ENCODE results near the gene LPIN3. TPM values are rescaled to one million over a fixed set of nuclear protein-coding genes. Genes with fewer than 3 reads are reported as not detected.

Gene LPIN3
- total and polyA plus RNA-seq, 2 experiments from 2014 or later, result 6.1 to 9.7 TPM

DNA sequence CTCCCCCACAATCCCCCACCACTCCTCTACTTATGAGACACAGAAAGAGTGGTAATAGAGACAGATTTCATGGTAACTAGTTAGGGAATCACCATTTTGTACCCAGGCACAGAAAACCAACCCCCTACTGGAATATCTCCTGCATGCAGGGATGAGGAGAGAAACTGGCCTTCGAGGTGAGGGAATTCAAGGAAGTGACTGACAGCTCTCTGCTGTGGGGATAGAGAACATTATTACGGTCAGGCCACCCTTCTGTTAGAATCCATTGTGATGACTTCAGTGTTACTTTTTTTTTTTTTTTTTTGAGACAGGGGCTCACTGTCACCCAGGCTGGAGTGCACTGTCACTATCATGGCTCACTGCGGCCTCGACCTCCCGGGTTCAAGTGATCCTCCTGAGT is 13.4 kb upstream of the LPIN3 start:
- TF ChIP-seq, protein P1, sequence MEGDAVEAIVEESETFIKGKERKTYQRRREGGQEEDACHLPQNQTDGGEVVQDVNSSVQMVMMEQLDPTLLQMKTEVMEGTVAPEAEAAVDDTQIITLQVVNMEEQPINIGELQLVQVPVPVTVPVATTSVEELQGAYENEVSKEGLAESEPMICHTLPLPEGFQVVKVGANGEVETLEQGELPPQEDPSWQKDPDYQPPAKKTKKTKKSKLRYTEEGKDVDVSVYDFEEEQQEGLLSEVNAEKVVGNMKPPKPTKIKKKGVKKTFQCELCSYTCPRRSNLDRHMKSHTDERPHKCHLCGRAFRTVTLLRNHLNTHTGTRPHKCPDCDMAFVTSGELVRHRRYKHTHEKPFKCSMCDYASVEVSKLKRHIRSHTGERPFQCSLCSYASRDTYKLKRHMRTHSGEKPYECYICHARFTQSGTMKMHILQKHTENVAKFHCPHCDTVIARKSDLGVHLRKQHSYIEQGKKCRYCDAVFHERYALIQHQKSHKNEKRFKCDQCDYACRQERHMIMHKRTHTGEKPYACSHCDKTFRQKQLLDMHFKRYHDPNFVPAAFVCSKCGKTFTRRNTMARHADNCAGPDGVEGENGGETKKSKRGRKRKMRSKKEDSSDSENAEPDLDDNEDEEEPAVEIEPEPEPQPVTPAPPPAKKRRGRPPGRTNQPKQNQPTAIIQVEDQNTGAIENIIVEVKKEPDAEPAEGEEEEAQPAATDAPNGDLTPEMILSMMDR (conservative IDR thresholded peaks at IDR 0.05; ENCODE audit: low read depth in 2 of 2), result no peak
- TF ChIP-seq EZH2phosphoT487 (IDR thresholded peaks at IDR 0.05; ENCODE audit: unreplicated experiment), result no peak
- TF ChIP-seq NANOG (IDR thresholded peaks at IDR 0.05; ENCODE audit: borderline replicate concordance), result no peak
- no peak for TF ChIP-seq ZNF331 (CRISPR knock-in tag; IDR thresholded peaks at IDR 0.05; ENCODE audit: low read depth)
- TF ChIP-seq CREB1 (CRISPR knock-in tag; IDR thresholded peaks at IDR 0.05; ENCODE audit: low read depth), result no peak
- TF ChIP-seq, protein P2, sequence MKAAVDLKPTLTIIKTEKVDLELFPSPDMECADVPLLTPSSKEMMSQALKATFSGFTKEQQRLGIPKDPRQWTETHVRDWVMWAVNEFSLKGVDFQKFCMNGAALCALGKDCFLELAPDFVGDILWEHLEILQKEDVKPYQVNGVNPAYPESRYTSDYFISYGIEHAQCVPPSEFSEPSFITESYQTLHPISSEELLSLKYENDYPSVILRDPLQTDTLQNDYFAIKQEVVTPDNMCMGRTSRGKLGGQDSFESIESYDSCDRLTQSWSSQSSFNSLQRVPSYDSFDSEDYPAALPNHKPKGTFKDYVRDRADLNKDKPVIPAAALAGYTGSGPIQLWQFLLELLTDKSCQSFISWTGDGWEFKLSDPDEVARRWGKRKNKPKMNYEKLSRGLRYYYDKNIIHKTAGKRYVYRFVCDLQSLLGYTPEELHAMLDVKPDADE (IDR thresholded peaks at IDR 0.05), result no peak
- no peak for TF ChIP-seq POLR2AphosphoS5 (IDR thresholded peaks at IDR 0.05; ENCODE audit: low read depth)
- no peak for TF ChIP-seq ZNF114 (CRISPR knock-in tag; IDR thresholded peaks at IDR 0.05)
- TF ChIP-seq STAT1 (IDR thresholded peaks at IDR 0.05; ENCODE audit: unreplicated experiment), result no peak
- TF ChIP-seq, protein P3, sequence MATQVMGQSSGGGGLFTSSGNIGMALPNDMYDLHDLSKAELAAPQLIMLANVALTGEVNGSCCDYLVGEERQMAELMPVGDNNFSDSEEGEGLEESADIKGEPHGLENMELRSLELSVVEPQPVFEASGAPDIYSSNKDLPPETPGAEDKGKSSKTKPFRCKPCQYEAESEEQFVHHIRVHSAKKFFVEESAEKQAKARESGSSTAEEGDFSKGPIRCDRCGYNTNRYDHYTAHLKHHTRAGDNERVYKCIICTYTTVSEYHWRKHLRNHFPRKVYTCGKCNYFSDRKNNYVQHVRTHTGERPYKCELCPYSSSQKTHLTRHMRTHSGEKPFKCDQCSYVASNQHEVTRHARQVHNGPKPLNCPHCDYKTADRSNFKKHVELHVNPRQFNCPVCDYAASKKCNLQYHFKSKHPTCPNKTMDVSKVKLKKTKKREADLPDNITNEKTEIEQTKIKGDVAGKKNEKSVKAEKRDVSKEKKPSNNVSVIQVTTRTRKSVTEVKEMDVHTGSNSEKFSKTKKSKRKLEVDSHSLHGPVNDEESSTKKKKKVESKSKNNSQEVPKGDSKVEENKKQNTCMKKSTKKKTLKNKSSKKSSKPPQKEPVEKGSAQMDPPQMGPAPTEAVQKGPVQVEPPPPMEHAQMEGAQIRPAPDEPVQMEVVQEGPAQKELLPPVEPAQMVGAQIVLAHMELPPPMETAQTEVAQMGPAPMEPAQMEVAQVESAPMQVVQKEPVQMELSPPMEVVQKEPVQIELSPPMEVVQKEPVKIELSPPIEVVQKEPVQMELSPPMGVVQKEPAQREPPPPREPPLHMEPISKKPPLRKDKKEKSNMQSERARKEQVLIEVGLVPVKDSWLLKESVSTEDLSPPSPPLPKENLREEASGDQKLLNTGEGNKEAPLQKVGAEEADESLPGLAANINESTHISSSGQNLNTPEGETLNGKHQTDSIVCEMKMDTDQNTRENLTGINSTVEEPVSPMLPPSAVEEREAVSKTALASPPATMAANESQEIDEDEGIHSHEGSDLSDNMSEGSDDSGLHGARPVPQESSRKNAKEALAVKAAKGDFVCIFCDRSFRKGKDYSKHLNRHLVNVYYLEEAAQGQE (IDR thresholded peaks at IDR 0.05; ENCODE audit: unreplicated experiment), result no peak
- TF ChIP-seq EZH2 (IDR thresholded peaks at IDR 0.05; ENCODE audit: low read depth, unreplicated experiment), result no peak
- TF ChIP-seq, protein P4, sequence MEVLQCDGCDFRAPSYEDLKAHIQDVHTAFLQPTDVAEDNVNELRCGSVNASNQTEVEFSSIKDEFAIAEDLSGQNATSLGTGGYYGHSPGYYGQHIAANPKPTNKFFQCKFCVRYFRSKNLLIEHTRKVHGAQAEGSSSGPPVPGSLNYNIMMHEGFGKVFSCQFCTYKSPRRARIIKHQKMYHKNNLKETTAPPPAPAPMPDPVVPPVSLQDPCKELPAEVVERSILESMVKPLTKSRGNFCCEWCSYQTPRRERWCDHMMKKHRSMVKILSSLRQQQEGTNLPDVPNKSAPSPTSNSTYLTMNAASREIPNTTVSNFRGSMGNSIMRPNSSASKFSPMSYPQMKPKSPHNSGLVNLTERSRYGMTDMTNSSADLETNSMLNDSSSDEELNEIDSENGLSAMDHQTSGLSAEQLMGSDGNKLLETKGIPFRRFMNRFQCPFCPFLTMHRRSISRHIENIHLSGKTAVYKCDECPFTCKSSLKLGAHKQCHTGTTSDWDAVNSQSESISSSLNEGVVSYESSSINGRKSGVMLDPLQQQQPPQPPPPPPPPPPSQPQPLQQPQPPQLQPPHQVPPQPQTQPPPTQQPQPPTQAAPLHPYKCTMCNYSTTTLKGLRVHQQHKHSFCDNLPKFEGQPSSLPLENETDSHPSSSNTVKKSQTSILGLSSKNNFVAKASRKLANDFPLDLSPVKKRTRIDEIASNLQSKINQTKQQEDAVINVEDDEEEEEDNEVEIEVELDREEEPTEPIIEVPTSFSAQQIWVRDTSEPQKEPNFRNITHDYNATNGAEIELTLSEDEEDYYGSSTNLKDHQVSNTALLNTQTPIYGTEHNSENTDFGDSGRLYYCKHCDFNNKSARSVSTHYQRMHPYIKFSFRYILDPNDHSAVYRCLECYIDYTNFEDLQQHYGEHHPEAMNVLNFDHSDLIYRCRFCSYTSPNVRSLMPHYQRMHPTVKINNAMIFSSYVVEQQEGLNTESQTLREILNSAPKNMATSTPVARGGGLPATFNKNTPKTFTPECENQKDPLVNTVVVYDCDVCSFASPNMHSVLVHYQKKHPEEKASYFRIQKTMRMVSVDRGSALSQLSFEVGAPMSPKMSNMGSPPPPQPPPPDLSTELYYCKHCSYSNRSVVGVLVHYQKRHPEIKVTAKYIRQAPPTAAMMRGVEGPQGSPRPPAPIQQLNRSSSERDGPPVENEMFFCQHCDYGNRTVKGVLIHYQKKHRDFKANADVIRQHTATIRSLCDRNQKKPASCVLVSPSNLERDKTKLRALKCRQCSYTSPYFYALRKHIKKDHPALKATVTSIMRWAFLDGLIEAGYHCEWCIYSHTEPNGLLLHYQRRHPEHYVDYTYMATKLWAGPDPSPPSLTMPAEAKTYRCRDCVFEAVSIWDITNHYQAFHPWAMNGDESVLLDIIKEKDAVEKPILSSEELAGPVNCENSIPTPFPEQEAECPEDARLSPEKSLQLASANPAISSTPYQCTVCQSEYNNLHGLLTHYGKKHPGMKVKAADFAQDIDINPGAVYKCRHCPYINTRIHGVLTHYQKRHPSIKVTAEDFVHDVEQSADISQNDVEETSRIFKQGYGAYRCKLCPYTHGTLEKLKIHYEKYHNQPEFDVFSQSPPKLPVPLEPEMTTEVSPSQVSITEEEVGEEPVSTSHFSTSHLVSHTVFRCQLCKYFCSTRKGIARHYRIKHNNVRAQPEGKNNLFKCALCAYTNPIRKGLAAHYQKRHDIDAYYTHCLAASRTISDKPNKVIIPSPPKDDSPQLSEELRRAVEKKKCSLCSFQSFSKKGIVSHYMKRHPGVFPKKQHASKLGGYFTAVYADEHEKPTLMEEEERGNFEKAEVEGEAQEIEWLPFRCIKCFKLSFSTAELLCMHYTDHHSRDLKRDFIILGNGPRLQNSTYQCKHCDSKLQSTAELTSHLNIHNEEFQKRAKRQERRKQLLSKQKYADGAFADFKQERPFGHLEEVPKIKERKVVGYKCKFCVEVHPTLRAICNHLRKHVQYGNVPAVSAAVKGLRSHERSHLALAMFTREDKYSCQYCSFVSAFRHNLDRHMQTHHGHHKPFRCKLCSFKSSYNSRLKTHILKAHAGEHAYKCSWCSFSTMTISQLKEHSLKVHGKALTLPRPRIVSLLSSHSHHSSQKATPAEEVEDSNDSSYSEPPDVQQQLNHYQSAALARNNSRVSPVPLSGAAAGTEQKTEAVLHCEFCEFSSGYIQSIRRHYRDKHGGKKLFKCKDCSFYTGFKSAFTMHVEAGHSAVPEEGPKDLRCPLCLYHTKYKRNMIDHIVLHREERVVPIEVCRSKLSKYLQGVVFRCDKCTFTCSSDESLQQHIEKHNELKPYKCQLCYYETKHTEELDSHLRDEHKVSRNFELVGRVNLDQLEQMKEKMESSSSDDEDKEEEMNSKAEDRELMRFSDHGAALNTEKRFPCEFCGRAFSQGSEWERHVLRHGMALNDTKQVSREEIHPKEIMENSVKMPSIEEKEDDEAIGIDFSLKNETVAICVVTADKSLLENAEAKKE (CRISPR knock-in tag; IDR thresholded peaks at IDR 0.05), result no peak
- TF ChIP-seq JUNB (IDR thresholded peaks at IDR 0.05; ENCODE audit: unreplicated experiment), result no peak

More for the DNA sequence above, 13.4 kb upstream of the LPIN3 start:
- H3F3A ChIP-seq (replicated peaks; ENCODE audit: low read depth), result no peaks in the 10 kb centered on the region
- H3K9me2 ChIP-seq (ENCODE audit: insufficient read depth), result no peaks in the 10 kb centered on the region
- no peak overlapping the region for H3K4me3 ChIP-seq
- Mint-ChIP-seq H3K4me3 (no peak overlapping the region), H3K27me3 (ENCODE audit: insufficient read depth, low read depth, poor library complexity) (peaks cover 2% of the 10 kb centered on the region), H3K4me1 (no peaks in the 10 kb centered on the region), H3K36me3 (ENCODE audit: low read depth) (no peaks in the 10 kb centered on the region), H3K9me3 (no peaks in the 10 kb centered on the region), H3K27ac (no peak overlapping the region)
- H2AFZ ChIP-seq, result no peak overlapping the region
- peak; percentile 41 for ATAC-seq
- DNase-seq (ENCODE audit: low spot score), result no peak
- H3K36me3 ChIP-seq (ENCODE audit: insufficient read depth), result no peaks in the 10 kb centered on the region
- H3K79me2 ChIP-seq (replicated peaks; ENCODE audit: insufficient read depth), result no peaks in the 10 kb centered on the region
- H4K20me1 ChIP-seq (replicated peaks; ENCODE audit: insufficient read depth), result no peaks in the 10 kb centered on the region
- H3K27ac ChIP-seq (ENCODE audit: low read depth), result no peak overlapping the region
- no peaks in the 10 kb centered on the region for H3K4me1 ChIP-seq (ENCODE audit: insufficient read depth)
- H3K27me3 ChIP-seq (ENCODE audit: insufficient read depth), result no peaks in the 10 kb centered on the region
- no peak overlapping the region for H3K4me2 ChIP-seq
